K562 (cell line): ENCODE data around the gene BCAS3. TPM values are rescaled to one million over a fixed set of nuclear protein-coding genes. Genes with fewer than 3 reads are reported as not detected.

Experiments
- ATAC-seq: fragments of 200-7000 bp; cut with Tn5 transposase; 3 replicates; pipeline ENCODE4 v1.9.1; 2020; ENCODE audit warnings: moderate library complexity
- BruUV-seq: library from RNA; stranded (reverse); fragments of 400-500 nt; replicated peaks from 2 replicates; lab custom pipeline; 2021; lab: Mats Ljungman, UMichigan
- CTCF ChIA-PET: fragments of 300-600 bp; formaldehyde crosslinking; extraction: SDS; loops from one replicate; lab custom pipeline; 2021; ENCODE audit warnings: low intra/inter-chr PET ratio; lab: Yijun Ruan, JAX
- POLR2A ChIA-PET: fragments of 300-600, 350-650 bp; sonication (Branson Sonifier 250); formaldehyde crosslinking; extraction: SDS; loops from one replicate; lab custom pipeline; 2021; ENCODE audit warnings: antibody characterized with exemption, inconsistent platforms; lab: Yijun Ruan, JAX
- DNase-seq, 4 experiments: peaks; one replicate each; pipeline versions ENCODE4 v3.0.0 to v3.0.0-alpha.2; 2011 to 2018; ENCODE audit warnings: low spot score in 3 of 4, mixed read lengths in 3 of 4; ENCODE audit errors: extremely low read depth in 1 of 4
- FAIRE-seq: peaks from 2 replicates; lab custom pipeline; 2011; peaks lifted over from hg19 to GRCh38; lab: Jason Lieb, UNC
- H2AFZ ChIP-seq: 2 replicates; pipeline ENCODE4 v1.6.0; 2011; ENCODE audit warnings: low read depth, low read length, control low read depth, inconsistent platforms
- H3K27ac ChIP-seq: fragments of 200-600 bp; 3 replicates; pipeline ENCODE4 v1.8.0; 2011; ENCODE audit warnings: low read depth, mild to moderate bottlenecking, control low read depth, inconsistent platforms, low read length, moderate library complexity, mixed read lengths; ENCODE audit errors: extremely low read depth
- H3K27me3 ChIP-seq, 2 experiments: fragments of 300-600 bp in 1 of 2; 2 replicates in 1 of 2; 3 replicates in 1 of 2; pipeline versions ENCODE4 v1.6.0 to v1.8.0; 2011; ENCODE audit warnings: inconsistent platforms in 2 of 2, low read length in 2 of 2, mild to moderate bottlenecking in 1 of 2, mixed read lengths in 1 of 2, moderate library complexity in 1 of 2; ENCODE audit not compliant: control insufficient read depth in 2 of 2, insufficient read depth in 2 of 2
- H3K36me3 ChIP-seq: fragments of 300-600 bp; 3 replicates; pipeline ENCODE4 v1.8.0; 2011; ENCODE audit warnings: mild to moderate bottlenecking, low read length, inconsistent platforms; ENCODE audit not compliant: control insufficient read depth, insufficient read depth
- H3K4me1 ChIP-seq, 2 experiments: fragments of 200-600 bp in 1 of 2; replicated peaks in 1 of 2; 2 replicates in 1 of 2; 3 replicates in 1 of 2; pipeline versions ENCODE4 v1.5.1 to v1.8.0; 2011; ENCODE audit warnings: inconsistent platforms in 2 of 2, low read length in 2 of 2, mild to moderate bottlenecking in 1 of 2, mixed read lengths in 1 of 2, moderate library complexity in 1 of 2; ENCODE audit not compliant: control insufficient read depth in 2 of 2, insufficient read depth in 2 of 2
- H3K4me2 ChIP-seq: 2 replicates; pipeline ENCODE4 v1.6.1; 2011; ENCODE audit warnings: low read length, control low read depth, inconsistent platforms, mixed read lengths; ENCODE audit not compliant: insufficient read depth
- H3K4me3 ChIP-seq: fragments of 200-600 bp; sonication (generic), shearing (Covaris generic); 2 replicates; pipeline ENCODE4 v1.5.1; 2016; ENCODE audit warnings: control low read depth, inconsistent platforms
- H3K79me2 ChIP-seq: fragments of 200-600 bp; 3 replicates; pipeline ENCODE4 v1.8.0; 2011; ENCODE audit warnings: low read length, inconsistent platforms; ENCODE audit not compliant: control insufficient read depth, insufficient read depth
- H3K9ac ChIP-seq, 2 experiments: 2 replicates each; pipeline versions ENCODE4 v1.6.0 to v1.6.1; 2011; ENCODE audit warnings: low read depth in 2 of 2, low read length in 2 of 2, control low read depth in 1 of 2, inconsistent platforms in 1 of 2, mild to moderate bottlenecking in 1 of 2, mixed read lengths in 1 of 2; ENCODE audit not compliant: insufficient read depth in 1 of 2
- H3K9me1 ChIP-seq: one replicate; pipeline ENCODE4 v1.6.0; 2011; ENCODE audit warnings: inconsistent platforms, mild to moderate bottlenecking, low read length, moderate library complexity; ENCODE audit not compliant: control insufficient read depth, insufficient read depth
- H3K9me3 ChIP-seq: replicated peaks from 2 replicates; pipeline ENCODE4 v1.5.1; 2011; ENCODE audit warnings: low read depth, low read length, inconsistent platforms; ENCODE audit not compliant: control insufficient read depth, insufficient read depth
- H4K20me1 ChIP-seq: replicated peaks from 2 replicates; pipeline ENCODE4 v1.6.1; 2011; ENCODE audit warnings: low read length, inconsistent platforms, mixed read lengths; ENCODE audit not compliant: control insufficient read depth, insufficient read depth
- CREB5 ChIP-seq: fragments of 250-450 bp; sonication (Bioruptor Pico); IDR thresholded peaks from 2 replicates; pipeline ENCODE4 v1.5.0; 2020; ENCODE audit warnings: mild to moderate bottlenecking
- GTF2A2 ChIP-seq: IDR thresholded peaks from 2 replicates; pipeline ENCODE4 v1.6.1; 2016; ENCODE audit warnings: mild to moderate bottlenecking, missing genetic modification characterization, missing compliant biosample characterization
- HOXB6 ChIP-seq: fragments of 250-450 bp; sonication (Bioruptor Pico); IDR thresholded peaks from 2 replicates; pipeline ENCODE4 v1.5.1; 2022; ENCODE audit warnings: mild to moderate bottlenecking, borderline replicate concordance
- MBD1 ChIP-seq: fragments of 250-450 bp; sonication (Bioruptor Pico); IDR thresholded peaks from 2 replicates; pipeline ENCODE4 v1.8.0; 2022; ENCODE audit warnings: inconsistent platforms
- POLR2B ChIP-seq: fragments of 450-650 bp; IDR thresholded peaks from 2 replicates; pipeline ENCODE4 v1.6.1; 2018; ENCODE audit warnings: low read depth; ENCODE audit not compliant: partially characterized antibody
- SIN3B ChIP-seq: fragments of 450-650 bp; IDR thresholded peaks from 2 replicates; pipeline ENCODE4 v1.6.1; 2017; ENCODE audit warnings: low read depth, mild to moderate bottlenecking, moderate library complexity
- SMC3 ChIP-seq: conservative IDR thresholded peaks from 2 replicates; pipeline ENCODE4 v1.6.1; 2011; ENCODE audit warnings: low read depth, low read length, improper control_type of control experiment; ENCODE audit not compliant: insufficient read depth
- TAF7 ChIP-seq: fragments of 450-650 bp; IDR thresholded peaks from 2 replicates; pipeline ENCODE4 v1.6.1; 2016; ENCODE audit warnings: missing genetic modification characterization, missing compliant biosample characterization
- YBX1 ChIP-seq: fragments of 450-650 bp; IDR thresholded peaks from 2 replicates; pipeline ENCODE4 v1.7.1; 2016; ENCODE audit warnings: mild to moderate bottlenecking
- ZBTB43 ChIP-seq: sonication (generic); formaldehyde crosslinking; IDR thresholded peaks from 2 replicates; pipeline ENCODE4 v1.8.0; 2023; ENCODE audit warnings: mild to moderate bottlenecking, missing genetic modification reagents
- ZNF121 ChIP-seq: sonication (generic); formaldehyde crosslinking; conservative IDR thresholded peaks from 2 replicates; pipeline ENCODE4 v1.8.0; 2022; ENCODE audit warnings: missing genetic modification reagents
- ZNF277 ChIP-seq: fragments of 250-450 bp; sonication (Bioruptor Pico); IDR thresholded peaks from 2 replicates; pipeline ENCODE4 v1.8.0; 2022; ENCODE audit warnings: inconsistent platforms, mild to moderate bottlenecking, moderate library complexity, borderline replicate concordance
- ZNF280A ChIP-seq: fragments of 450-650 bp; IDR thresholded peaks from 2 replicates; pipeline ENCODE4 v1.6.1; 2018; ENCODE audit warnings: mild to moderate bottlenecking, low read depth; ENCODE audit not compliant: partially characterized antibody
- ZNF785 ChIP-seq: fragments of 250-450 bp; sonication (Bioruptor Pico); IDR thresholded peaks from 2 replicates; pipeline ENCODE4 v1.4.0; 2020; ENCODE audit warnings: mild to moderate bottlenecking
- WGBS: fragments of 100-300 bp; shearing (Covaris generic); methylation state at CpG from one replicate; pipeline ENCODE4 v1.1.6; 2016; ENCODE audit warnings: low coverage, mixed read lengths; ENCODE audit not compliant: insufficient coverage; ENCODE audit errors: missing lambda C conversion rate; 5-methylcytosine and 5-hydroxymethylcytosine counted together
- in situ Hi-C: fragments of 300-500 bp; cut with MboI; formaldehyde crosslinking; loops from 4 replicates; pipeline ENCODE4 v1.15.0; 2018; ENCODE audit warnings: inconsistent platforms, mixed read lengths
- intact Hi-C: fragments of 100-400 bp; cut with micrococcal nuclease; formaldehyde crosslinking; loops from 2 replicates; pipeline ENCODE4 v1.14.2; 2022
- polyA plus RNA-seq, 8 experiments: library from polyadenylated mRNA; depleted of rRNA in 4 of 8; stranded (reverse) in 5 of 8; unstranded in 3 of 8; fragments of >200 nt; fragmentation: Nextera tagmentation in 2 of 8; fragmentation: Illumina TruSeq in 1 of 8; extraction: Ambion mirVana in 2 of 8; extraction: Trizol in 1 of 8; gene quantifications; 2 replicates each; pipeline versions ENCODE4 v1.2.1 to v1.2.3, GENCODE V29; 2011 to 2014; ENCODE audit warnings: inconsistent platforms in 1 of 8, missing spikeins in 1 of 8
- total RNA-seq, 7 experiments: library from RNA; depleted of rRNA in 6 of 7; stranded (reverse); fragments of >200 nt in 6 of 7; fragmentation: Illumina TruSeq in 2 of 7; extraction: Trizol in 2 of 7; gene quantifications; 2 replicates each; pipeline versions ENCODE4 v1.2.1 to v1.2.3, GENCODE V29; 2011 to 2021; ENCODE audit warnings: low replicate concordance in 1 of 7

Gene BCAS3
- total and polyA plus RNA-seq, 9 of the 15 experiments (the other 6 are each of a cell fraction or from before 2014, with no cell fraction given), result 1.9 to 5.5 (median 3.5) TPM

- no peak for ATAC-seq
- Histone ChIP-seq H3K27ac (no peak overlapping the region), H3K4me2 (no peak overlapping the region), H3K36me3 (no peaks in the 10 kb centered on the region), H3K27me3 (peaks cover 7 to 22% of the 10 kb centered on the region in 2 experiments; a peak in 3 of 5 replicates), H3K9ac (no peak overlapping the region), H3K9me1 (no peaks in the 10 kb centered on the region), H4K20me1 (no peaks in the 10 kb centered on the region; the same call in 1 of the 2 replicates), H3K4me3 (no peak overlapping the region), H2AFZ (no peak overlapping the region), H3K79me2 (no peaks in the 10 kb centered on the region), H3K4me1 (no peaks in the 10 kb centered on the region; a peak in 1 of 5 replicates), H3K9me3 (no peaks in the 10 kb centered on the region)
- no peak for FAIRE-seq
- WGBS, result 59% methylated on average over 14 of the region's 34 CpGs
- no peak for DNase-seq
- intact Hi-C loops (no loop called here), in situ Hi-C loops (no loop called here)
- TF ChIP-seq TAF7, result no peak
- TF ChIP-seq MBD1 (CRISPR knock-in tag), result no peak
- TF ChIP-seq SIN3B, result no peak
- no peak for TF ChIP-seq ZNF280A
- TF ChIP-seq CREB5 (CRISPR knock-in tag), result no peak
- no peak for TF ChIP-seq ZBTB43
- TF ChIP-seq SMC3, result no peak
- TF ChIP-seq ZNF121 (CRISPR knock-in tag), result no peak
- TF ChIP-seq GTF2A2 (tag), result no peak
- no peak for TF ChIP-seq YBX1
- TF ChIP-seq ZNF277 (CRISPR knock-in tag), result no peak
- no peak for TF ChIP-seq HOXB6
- no peak for TF ChIP-seq POLR2B
- TF ChIP-seq ZNF785 (CRISPR knock-in tag), result no peak
- ChIA-PET CTCF (no interaction called here), POLR2A (no interaction called here)
- no TSS peak for BruUV-seq
These were observed 721.1 kb downstream of the BCAS3 start for GRCh38 chr17:61398721-61399130.
